Hepatocyte (in vitro differentiated cells): ENCODE results near the gene PYDC1.

Source experiments
- CTCF ChIP-seq: fragments of 200-600 bp; sonication (generic); IDR thresholded peaks from 2 replicates; pipeline ENCODE4 v1.5.1; 2016; ENCODE audit warnings: antibody characterized with exemption, mild to moderate bottlenecking; ENCODE audit not compliant: poor library complexity
- EZH2 ChIP-seq: fragments of 200-600 bp; sonication (generic); IDR thresholded peaks from 2 replicates; pipeline ENCODE4 v1.6.1; 2016; ENCODE audit warnings: antibody characterized with exemption, mild to moderate bottlenecking, borderline replicate concordance

DNA sequence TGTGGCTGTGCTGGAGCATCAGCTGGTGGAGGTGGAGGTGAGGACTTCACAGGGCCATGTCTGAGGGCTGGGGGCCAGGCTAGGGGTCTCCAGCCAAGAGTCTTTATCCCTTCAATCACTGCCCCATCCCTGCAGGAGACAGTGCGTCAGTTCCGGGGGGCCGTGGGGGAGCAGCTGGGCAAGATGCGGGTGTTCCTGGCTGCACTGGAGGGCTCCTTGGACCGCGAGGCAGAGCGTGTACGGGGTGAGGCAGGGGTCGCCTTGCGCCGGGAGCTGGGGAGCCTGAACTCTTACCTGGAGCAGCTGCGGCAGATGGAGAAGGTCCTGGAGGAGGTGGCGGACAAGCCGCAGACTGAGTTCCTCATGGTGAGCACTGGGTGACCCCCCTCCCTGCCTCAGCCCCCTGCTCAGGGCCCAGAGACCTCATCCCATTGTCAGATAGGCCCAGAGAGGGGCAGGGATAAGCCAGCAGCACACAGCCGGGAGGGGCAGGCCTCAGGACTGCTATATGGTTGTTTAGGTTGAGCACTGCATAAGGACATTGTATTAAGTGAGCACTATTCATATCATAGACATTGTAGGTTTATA, 2.3 kb upstream of the PYDC1 start:
- TF ChIP-seq CTCF (no peak), EZH2 (no peak)
